SK-N-MC (cell line): ENCODE measurements around the gene ABCC1.

Experiments
- EZH2 ChIP-seq: fragments of 200-600 bp; sonication (generic); IDR thresholded peaks from one replicate; pipeline ENCODE4 v1.6.1; 2017; ENCODE audit warnings: antibody characterized with exemption
- FOXP2 ChIP-seq: optimal IDR thresholded peaks from 2 replicates; pipeline ENCODE3; 2011; ENCODE audit warnings: mild to moderate bottlenecking, moderate library complexity; ENCODE audit not compliant: insufficient read depth; ENCODE audit errors: extremely low read length, control extremely low read depth
- POLR2AphosphoS5 ChIP-seq: IDR thresholded peaks from 2 replicates; pipeline ENCODE4 v1.6.1; 2012; ENCODE audit warnings: mild to moderate bottlenecking, low read depth, low read length, borderline replicate concordance

GRCh38 chr16:16138034-16138635, 188.7 kb downstream of the ABCC1 start:
- TF ChIP-seq EZH2 (no peak), POLR2AphosphoS5 (no peak), FOXP2 (no peak)
